Measurements from ENCODE around the gene NRARP.

The NRARP gene

DNA sequence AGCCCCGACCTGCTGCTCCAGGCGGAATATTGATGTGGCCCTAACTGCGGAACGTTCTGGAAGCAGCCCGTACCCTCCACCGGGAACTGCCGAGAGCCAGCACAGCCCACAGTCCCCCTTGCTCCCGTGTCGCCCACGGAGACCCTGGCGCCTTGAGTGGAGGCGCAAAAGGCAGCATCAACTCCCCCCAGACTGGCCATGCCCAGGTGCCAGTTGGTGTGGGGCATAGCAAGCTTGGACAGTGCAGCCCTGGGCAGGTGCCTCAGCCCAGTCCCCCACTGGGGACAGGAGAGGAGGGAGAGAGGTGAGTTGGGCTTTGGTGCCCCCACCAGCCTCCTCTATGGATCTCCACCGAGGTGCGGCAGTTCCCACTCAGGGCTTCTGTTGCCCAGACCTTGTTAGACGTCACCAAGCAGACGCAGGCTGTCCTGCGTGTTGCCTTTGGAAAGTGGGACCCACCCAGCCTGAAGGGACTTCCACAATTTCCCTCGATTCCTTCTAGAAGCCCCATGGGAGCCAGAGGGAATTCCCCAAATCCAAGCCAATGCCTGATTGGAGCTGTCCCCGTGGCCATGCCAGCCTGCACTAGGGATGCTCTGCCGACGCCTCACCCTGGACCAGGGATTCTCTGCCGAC lies 19.8 kb upstream of the NRARP start:
- no peak for DNase-seq (ENCODE audit: low read depth)

- DNase-seq (ENCODE audit: low read depth) = no peak
Observed at GRCh38 chr9:137320555-137321384, 18.7 kb upstream of the NRARP start.

GRCh38 chr9:137319739-137320551 lies 17.9 kb upstream of the NRARP start:
- no peak for DNase-seq (ENCODE audit: low read depth)

DNA sequence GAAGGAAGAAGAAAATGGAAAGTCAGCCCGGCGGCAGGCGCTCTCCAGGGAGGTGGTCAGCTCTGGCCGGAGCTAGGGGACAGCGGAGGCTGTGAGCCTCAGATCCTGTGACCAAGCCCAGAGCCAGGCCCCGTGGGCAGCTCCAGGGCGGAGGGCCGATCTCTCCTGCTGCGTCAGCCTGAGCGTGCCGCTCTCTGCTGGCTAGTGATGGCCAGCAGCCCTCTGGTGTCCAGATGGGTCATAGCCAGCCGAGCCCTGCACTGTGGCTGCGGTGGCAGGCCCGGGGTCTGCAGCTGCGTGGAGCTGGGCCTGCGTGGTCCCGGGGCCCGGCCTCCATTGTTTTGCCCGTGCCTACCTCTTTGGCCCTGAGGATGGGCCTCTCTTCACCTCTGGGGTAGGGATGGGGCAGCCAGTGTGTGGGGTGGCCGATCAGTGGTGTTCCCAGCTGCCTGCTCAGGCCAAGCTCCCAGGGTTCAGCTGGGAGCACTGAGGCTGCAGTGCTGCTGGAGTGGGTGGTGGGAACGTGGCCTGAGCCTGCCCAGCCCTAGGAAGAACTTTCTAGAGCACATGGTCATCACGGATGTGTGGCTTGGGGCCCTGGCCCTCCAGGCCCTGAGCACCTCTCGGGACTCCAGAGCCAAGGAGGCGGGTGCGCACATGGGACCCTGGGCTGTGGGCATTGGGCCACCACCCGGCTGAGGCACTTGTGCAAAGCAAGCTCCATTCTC lies 17.1 kb upstream of the NRARP start:
- no peak for DNase-seq (ENCODE audit: low read depth)

DNA sequence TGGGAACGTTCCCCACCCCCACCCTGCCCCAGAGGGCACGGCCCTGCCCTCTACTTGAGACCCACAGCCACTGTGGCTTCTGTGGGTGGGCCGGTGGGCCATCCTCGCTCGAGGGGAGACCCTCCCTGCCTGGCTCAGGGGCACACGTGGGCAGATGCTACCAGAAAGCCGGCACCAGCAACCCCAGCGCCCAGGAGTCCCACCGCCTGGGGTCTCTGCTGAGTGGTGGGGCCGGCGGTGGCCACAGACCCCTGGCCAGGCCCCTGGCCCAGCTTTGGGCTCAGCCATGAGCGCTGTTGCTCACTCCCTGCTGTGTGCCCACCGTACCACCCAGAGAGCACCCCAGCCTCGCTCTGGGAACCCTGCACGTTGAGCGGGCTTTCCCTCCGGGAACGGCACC lies 16.5 kb upstream of the NRARP start:
- no peak for DNase-seq (ENCODE audit: low read depth)

GRCh38 chr9:137317718-137318511 lies 15.8 kb upstream of the NRARP start:
- DNase-seq (ENCODE audit: low read depth) = no peak

DNA sequence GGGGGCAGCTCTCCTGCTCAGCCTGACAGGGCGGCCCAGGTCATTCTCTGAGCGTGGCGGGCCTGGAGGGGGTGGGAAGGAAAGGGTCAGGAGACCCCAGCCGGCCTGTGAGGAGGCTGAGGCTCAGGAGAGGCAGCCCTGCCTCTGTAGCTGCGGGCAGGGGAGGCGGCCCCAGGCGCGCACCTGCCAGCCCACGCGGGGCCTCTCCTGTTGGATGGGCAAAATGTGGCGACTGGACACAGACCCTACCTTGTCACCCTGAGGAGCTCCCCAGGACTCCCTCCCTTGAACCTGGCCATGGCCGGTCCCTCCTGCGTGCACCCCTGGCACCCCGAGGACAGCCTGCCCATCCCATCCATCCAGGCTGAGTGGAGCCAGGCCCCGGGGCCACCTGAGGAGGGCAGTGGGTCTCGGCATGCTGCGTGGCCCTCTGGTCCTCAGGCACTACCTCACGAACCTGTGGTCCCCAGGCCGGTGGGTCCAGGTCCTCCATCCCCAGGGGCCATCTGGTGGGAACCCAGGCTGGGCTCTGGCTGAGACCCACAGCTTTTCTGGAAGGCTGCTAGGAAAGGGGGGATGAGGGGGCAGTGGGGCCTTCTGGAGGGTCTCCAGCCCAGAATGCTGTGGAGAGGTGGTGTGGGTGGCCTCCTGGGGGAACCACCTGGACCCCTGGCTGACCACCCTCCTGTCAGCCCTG lies 15.1 kb upstream of the NRARP start:
- DNase-seq (ENCODE audit: low read depth) = no peak

DNA sequence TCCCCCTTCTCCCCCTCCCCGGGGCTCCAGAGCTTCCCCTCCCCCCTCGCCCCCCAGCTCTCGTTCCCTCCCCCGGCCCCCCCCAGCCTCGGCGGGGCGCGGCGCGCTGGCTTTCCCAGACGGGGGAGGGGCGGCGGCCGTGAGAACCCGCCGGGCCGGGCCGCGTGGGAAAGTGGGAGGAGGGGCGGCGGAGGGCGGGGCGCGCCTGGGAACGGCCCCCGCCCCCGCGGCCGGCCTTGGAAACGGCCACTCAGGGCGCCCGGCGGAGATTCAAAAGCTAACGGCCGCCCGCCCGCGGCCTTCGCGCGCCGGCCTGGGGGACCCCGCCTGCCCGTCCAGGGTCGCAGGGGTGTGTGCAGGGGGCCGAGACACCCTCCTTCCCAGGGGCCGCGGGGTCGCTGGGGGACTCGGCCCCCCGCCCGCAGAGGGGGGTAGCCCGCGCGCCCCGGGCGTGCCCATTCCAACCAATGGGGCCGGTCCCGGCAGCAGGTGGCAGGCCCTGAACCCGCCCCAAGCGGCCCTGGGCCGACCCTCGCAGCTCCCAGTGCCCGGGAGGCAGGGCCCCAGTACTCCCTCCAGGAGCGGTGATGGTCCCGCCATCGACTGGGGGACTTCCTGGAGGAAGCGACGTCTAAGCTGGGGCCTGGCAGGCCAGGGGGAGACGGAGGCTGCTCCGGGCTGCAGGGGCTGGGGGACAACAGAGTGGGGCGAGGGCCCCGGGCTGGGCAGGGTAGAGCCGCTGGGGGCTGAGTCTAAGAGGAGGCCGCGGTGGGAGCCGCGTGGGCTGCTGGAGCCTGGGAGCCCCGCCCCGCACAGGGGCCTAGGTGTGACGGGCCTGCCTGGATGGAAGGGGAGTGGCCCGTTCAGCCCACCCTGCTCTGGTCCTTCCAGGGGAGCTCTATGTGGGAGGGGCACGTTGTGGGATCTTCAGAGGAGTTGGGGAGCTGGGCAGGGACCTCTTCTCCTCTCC lies 14.2 kb upstream of the NRARP start:
- DNase-seq (ENCODE audit: low read depth) = no peak

GRCh38 chr9:137315581-137316011 lies 13.5 kb upstream of the NRARP start:
- DNase-seq (ENCODE audit: low read depth) = no peak

DNA sequence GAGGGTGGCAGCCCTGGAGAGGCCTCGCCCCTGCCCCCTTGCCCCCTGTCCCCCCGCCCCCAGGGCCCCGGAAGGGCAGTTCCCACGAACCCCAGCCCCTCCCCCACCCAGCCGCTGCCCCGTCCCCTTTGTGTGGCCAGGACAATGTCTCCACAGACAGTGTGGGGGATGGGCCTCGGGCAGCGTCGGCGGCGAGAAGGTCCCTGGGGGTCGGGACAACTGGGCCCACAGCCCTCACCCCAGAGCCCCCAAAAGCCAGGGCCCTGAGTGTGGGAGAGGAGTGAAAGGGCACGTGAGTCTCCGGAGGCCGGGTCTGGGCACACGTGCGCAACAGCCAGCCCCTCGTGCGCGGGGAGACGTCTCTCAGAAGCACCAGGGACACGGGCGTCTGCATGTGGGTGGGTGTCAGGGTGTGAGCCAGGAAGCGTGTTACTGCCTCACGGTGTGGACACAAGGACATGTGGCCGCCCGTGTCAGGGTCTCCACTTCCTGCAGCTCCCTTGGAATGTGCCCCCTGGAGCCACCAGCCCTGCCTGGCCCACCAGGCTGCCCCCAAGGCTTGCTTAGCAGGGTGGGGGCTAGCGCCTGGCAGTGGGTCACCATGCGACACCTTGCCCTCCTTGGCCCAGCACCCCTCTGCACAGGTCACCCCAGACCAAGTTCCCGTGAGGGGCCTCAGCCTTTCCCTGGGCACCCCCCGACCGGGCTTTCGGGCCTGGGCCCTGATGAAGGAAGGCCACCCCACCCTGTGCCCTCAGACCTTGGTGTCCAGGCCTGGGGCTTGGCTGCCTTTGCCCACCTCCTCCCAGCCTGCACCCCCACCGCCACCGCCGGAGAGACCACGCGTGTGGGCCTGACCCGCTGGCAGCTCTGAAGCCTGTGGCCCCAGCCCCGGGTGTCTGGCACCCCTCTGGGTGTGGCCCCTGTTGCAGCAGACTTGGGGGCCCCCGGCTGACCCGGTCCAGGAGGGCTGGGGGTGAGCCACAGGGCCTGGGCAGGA lies 12.8 kb upstream of the NRARP start:
- DNase-seq (ENCODE audit: low read depth) = no peak

GRCh38 chr9:137313956-137314560 lies 12.0 kb upstream of the NRARP start:
- no peak for DNase-seq (ENCODE audit: low read depth)

DNA sequence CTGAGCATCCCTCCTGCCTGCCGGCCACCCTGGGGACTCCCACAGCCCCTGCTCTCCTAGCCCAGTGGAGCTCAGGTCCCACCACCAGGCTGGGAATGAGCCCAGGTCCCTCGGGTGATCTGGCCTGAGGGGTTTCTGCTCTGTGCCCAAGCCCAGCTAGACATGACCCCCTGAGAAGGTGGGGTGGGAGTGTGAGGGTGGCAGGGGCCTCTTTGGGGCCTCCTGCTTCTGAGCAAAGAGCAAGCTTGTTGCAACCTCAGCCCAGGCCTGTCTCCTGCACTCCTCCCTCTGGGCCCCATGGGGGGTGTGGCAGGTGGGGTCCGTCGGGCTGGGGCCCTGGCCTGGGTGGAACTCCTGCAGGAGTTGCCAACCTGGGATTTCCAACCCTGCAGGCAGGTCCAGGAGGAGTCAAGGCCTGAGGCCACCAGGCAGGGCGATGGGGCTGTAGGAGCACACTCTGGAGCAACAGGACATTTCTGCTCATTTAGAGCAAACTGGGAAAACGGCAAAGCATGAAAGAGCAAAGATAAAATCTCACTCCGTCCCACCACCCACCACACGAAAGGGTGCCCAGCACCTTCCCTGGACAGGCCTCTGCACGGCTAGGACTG lies 11.4 kb upstream of the NRARP start:
- no peak for DNase-seq (ENCODE audit: low read depth)

DNA sequence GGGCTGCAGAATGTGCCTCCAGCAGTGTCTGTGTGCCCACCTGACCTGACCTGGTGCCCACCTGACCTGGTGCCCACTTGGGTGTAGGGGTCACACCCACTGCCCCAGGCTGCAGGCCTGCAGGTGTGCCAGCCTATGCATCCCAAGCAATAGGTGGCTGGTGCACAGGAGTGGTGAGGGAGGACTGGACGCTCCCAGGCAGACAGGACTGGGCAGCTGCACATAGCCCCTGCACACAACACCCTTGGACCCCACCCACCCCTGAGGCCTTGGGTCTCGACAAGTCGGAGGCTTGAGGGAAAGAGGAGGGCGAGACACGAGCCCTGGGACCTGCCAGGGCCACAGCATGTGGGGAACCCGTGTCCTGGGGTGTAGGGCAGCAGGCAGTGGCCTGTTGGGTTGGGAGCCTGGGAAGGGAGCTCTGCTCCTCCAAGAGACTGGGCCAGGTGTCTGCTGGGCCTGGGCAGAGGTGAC lies 10.8 kb upstream of the NRARP start:
- no peak for DNase-seq (ENCODE audit: low read depth)

DNA sequence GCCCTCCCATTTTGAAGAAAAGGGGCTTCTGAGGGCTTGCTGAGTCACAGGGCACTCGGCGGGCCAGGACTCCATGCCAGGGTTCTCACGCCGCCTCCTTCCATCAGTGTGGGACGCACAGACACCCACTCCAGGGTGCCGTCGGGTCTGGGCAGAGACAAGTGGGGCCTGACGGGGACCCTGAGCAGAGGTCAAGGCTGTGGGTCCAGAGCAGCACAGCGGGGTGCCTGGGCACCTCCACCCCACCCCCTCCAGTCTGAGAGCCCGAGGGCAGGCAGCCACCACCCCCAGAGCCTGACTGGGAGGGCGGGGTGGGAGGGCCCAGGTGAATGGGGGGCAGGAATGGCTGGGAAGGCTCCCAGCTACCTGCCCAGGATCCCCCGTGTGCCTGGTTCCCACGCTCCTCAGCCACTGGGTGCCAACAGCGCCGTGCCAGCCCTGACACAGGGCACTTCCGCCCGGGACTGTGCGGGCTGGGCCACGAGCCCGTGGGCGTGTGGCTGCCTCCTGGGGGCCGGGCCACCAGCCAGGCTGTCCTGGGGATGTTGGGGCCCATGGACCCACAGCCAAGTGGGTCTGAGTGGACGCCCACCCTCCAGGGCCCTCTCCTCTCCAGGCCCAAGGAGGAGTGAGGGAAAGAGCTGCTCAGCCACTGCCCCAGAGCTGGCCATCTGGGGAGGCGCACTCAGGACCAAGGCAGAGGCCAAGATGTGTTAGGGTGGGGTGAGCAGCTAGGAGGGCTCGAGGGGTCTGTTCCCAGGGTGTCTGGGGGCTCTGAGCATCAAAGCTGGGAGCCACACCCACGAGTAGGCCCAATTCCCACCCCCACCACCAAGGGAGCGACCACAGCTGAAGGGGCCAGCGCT lies 10.1 kb upstream of the NRARP start:
- no peak for DNase-seq (ENCODE audit: low read depth)

DNA sequence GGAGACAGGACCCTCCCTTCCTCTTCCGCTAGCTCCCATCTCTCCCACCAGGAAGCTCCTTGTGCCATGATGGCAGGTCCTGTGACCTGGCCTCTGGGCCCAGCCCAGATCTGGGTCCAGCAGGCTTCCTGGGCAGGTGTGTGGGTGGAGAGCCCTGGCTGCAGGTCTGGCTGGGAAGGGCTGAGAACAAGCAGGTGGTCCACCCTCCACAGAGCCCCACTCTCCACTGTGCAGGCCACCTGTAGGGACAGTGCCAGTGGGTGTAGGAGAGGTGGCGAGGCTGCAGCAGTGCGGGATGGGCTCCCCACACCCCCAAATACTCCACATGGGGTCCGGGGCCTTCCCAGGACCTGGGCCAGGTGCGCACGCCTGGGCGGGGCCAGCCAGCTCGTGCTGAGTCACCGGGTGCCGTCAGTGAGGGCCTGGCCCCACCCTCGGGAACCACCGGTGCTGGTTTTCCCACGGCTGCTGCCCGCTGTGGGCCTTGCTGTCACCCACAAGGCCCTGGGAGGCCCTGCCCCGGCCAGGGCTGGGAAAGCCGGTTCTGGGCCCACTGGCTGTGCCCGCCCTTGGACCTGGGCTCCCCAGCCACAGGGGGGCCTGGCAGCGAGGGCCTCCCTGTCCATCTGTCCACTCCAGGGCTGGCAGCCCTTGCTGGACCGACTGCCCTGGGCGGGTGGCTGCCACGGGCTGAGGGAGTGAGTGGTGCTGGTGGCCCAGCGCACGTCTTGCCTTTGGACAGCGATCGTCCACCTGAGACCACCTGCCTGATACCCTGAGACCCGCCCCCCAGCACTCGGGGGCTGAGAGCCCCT lies 9.3 kb upstream of the NRARP start:
- no peak for DNase-seq (ENCODE audit: low read depth)
